SK-N-SH treated with all-trans-retinoic acid at 6 μM for 48 hours (cell line): Measurements from ENCODE around the gene TMEM259.

Experiments used
- ARNTL ChIP-seq: fragments of 450-650 bp; formaldehyde crosslinking; IDR thresholded peaks from 2 replicates; pipeline ENCODE4 v1.5.0; 2020; ENCODE audit warnings: low read depth, mild to moderate bottlenecking, moderate library complexity, borderline replicate concordance
- ZFP3 ChIP-seq: fragments of 250-450 bp; sonication (Bioruptor Pico); IDR thresholded peaks from 2 replicates; pipeline ENCODE4 v1.5.0; 2020; ENCODE audit warnings: mild to moderate bottlenecking, moderate library complexity
- ZFP30 ChIP-seq: fragments of 450-650 bp; formaldehyde crosslinking; IDR thresholded peaks from 2 replicates; pipeline ENCODE4 v1.5.0; 2022; ENCODE audit warnings: mild to moderate bottlenecking, moderate library complexity
- ZNF565 ChIP-seq: fragments of 450-650 bp; formaldehyde crosslinking; conservative IDR thresholded peaks from 2 replicates; pipeline ENCODE4 v1.5.0; 2020; ENCODE audit warnings: low read depth, mild to moderate bottlenecking, moderate library complexity
- TF ChIP-seq, protein P1 (sequence below): fragments of 250-450 bp; sonication (Bioruptor Pico); IDR thresholded peaks from 2 replicates; pipeline ENCODE4 v1.5.1; 2020; ENCODE audit warnings: low read depth, mild to moderate bottlenecking, moderate library complexity
- TF ChIP-seq, protein P2 (sequence below): fragments of 250-450 bp; sonication (Bioruptor Pico); IDR thresholded peaks from 2 replicates; pipeline ENCODE4 v1.8.0; 2020; ENCODE audit warnings: mild to moderate bottlenecking, moderate library complexity, borderline replicate concordance

DNA sequence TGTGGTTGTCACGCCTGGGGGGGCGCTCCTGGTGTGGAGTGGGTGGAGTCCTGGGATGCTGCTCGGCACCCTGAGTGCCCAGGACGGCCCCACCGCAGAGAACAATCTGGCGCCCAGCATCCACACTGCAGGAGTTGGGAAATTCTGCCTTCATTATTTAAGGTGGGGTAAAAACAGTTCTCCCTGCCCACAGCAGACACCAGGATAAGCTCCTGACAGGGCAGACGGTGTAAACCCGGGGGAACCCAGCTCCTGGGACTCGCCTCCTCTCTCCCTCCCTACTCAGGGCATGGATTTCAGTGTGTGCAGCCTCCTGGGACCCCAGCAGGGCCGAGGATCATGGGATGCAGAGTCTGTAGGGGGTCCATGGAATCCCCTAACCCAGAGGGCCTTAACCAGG, 44.4 kb downstream of the TMEM259 start:
- TF ChIP-seq, protein P1, sequence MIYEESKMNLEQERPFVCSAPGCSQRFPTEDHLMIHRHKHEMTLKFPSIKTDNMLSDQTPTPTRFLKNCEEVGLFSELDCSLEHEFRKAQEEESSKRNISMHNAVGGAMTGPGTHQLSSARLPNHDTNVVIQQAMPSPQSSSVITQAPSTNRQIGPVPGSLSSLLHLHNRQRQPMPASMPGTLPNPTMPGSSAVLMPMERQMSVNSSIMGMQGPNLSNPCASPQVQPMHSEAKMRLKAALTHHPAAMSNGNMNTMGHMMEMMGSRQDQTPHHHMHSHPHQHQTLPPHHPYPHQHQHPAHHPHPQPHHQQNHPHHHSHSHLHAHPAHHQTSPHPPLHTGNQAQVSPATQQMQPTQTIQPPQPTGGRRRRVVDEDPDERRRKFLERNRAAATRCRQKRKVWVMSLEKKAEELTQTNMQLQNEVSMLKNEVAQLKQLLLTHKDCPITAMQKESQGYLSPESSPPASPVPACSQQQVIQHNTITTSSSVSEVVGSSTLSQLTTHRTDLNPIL (CRISPR knock-in tag): no peak
- no peak for TF ChIP-seq ZNF565 (CRISPR knock-in tag)
- no peak for TF ChIP-seq ZFP3
- TF ChIP-seq, protein P2, sequence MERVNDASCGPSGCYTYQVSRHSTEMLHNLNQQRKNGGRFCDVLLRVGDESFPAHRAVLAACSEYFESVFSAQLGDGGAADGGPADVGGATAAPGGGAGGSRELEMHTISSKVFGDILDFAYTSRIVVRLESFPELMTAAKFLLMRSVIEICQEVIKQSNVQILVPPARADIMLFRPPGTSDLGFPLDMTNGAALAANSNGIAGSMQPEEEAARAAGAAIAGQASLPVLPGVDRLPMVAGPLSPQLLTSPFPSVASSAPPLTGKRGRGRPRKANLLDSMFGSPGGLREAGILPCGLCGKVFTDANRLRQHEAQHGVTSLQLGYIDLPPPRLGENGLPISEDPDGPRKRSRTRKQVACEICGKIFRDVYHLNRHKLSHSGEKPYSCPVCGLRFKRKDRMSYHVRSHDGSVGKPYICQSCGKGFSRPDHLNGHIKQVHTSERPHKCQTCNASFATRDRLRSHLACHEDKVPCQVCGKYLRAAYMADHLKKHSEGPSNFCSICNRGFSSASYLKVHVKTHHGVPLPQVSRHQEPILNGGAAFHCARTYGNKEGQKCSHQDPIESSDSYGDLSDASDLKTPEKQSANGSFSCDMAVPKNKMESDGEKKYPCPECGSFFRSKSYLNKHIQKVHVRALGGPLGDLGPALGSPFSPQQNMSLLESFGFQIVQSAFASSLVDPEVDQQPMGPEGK (CRISPR knock-in tag): no peak
- no peak for TF ChIP-seq ARNTL
- TF ChIP-seq ZFP30 (CRISPR knock-in tag): no peak
